Right lobe of liver (tissue), 4 donors: ENCODE results near the gene PCSK2.

ENCODE experiments used
- CTCF ChIP-seq, 4 donors: fragments of 200-600 bp in 3 of 4; fragments of 450-650 bp in 1 of 4; IDR thresholded peaks; one replicate each; pipeline versions ENCODE4 v1.5.1 to v1.8.0; 2016 to 2022; ENCODE audit warnings: antibody characterized with exemption in 4 of 4, mild to moderate bottlenecking in 2 of 4
- POLR2A ChIP-seq: fragments of 450-650 bp; IDR thresholded peaks from one replicate; pipeline ENCODE4 v1.6.1; 2017; ENCODE audit warnings: antibody characterized with exemption, mild to moderate bottlenecking
- donor health status: DM: no; HTN: no; CAD: no.
- donor health status: DM: no; HTN: no; CAD: no.
- donor health status: DM: no; HTN: yes; CAD: no.

- TF ChIP-seq CTCF (IDR thresholded peaks at IDR 0.05) (no peak), POLR2A (no peak)
Measured at GRCh38 chr20:17511401-17511800, 284.6 kb downstream of the PCSK2 start.
